ENCODE results near the gene PPP4R2.

- TF ChIP-seq ELK1 (CRISPR knock-in tag; IDR thresholded peaks at IDR 0.05) (no peak), ZBED1 (IDR thresholded peaks at IDR 0.05) (no peak), EGR1 (conservative IDR thresholded peaks at IDR 0.05) (no peak), TBP (optimal IDR thresholded peaks at IDR 0.05; ENCODE audit: low read depth, low read length) (no peak), MAX (CRISPR knock-in tag; IDR thresholded peaks at IDR 0.05) (no peak), CHD1 (IDR thresholded peaks at IDR 0.05; ENCODE audit: low read length) (no peak), SREBF2 (CRISPR knock-in tag; IDR thresholded peaks at IDR 0.05) (no peak), ZNF639 (CRISPR knock-in tag; conservative IDR thresholded peaks at IDR 0.05 in 1 of 2, IDR thresholded peaks at IDR 0.05 in 1 of 2) (no peak)
Observed at GRCh38 chr3:73071952-73072351, 75.3 kb downstream of the PPP4R2 start.
